Memory B cell (primary cell): Measurements from ENCODE around the gene PDZRN3.

Source experiments
- ATAC-seq: fragments of 150-1000 bp; cut with Tn5 transposase; 2 replicates; pipeline ENCODE4 v1.10.0; 2021; ENCODE audit warnings: low read depth, mild to moderate bottlenecking, moderate library complexity
- DNase-seq, 2 donors: peaks; one replicate each; pipeline ENCODE4 v3.0.0; 2022; ENCODE audit warnings: low spot score in 2 of 2
- H3K27ac Mint-ChIP-seq: one replicate; pipeline ENCODE4 v1.8.0; 2022; ENCODE audit warnings: mild to moderate bottlenecking, moderate library complexity, mixed read lengths
- H3K27me3 Mint-ChIP-seq: one replicate; pipeline ENCODE4 v1.8.0; 2022; ENCODE audit warnings: mixed read lengths
- H3K36me3 Mint-ChIP-seq: one replicate; pipeline ENCODE4 v1.8.0; 2022; ENCODE audit warnings: mild to moderate bottlenecking, mixed read lengths
- H3K4me1 Mint-ChIP-seq: one replicate; pipeline ENCODE4 v1.8.0; 2022; ENCODE audit warnings: mixed read lengths
- H3K4me3 Mint-ChIP-seq: one replicate; pipeline ENCODE4 v1.8.0; 2022; ENCODE audit warnings: mild to moderate bottlenecking, moderate library complexity, mixed read lengths
- H3K9me3 Mint-ChIP-seq: one replicate; pipeline ENCODE4 v1.8.0; 2022; ENCODE audit warnings: mixed read lengths

The PDZRN3 gene

DNA sequence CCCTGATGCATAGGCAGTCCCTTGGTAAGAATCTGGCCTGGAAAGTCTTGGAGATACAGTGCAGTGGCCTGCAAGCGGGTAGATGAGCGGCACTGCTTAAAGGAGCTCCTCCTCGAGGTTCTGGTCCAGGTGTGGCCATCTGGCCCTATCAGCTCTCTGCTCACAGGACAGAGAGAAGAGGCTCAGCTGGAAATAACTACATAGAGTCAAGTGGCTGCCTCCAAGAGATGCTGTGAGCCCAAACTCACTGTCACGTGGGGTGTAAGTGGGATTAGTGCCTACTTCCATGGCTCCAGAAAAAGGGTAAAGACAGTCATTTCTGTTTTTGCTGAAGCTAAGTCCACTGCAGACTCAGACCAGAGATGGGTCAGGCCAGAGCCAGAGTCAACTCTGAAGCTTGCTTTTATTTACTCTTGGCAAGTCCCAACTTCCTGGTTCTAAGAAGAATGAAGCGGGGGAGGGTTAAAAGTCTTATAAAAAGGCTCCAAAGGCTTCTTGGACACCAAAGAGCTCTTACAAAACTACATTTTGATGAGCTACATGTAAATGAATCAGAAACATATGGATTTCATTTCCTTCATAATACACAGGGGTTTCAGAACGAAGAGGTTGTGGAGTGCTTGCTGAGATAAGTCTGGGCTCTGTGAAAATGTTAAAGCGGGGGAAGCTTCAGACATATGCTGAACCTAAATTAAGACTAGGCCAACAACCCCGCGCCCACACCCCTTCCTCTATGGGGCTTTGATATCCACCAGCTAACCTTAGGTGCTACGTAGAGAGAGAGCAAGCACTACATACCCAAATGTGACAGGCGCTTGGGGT is 77.1 kb downstream of the PDZRN3 start:
- Mint-ChIP-seq H3K27ac (no peak overlapping the region), H3K4me1 (no peaks in the 10 kb centered on the region), H3K4me3 (no peak overlapping the region), H3K9me3 (no peaks in the 10 kb centered on the region), H3K36me3 (no peaks in the 10 kb centered on the region), H3K27me3 (no peaks in the 10 kb centered on the region)
- ATAC-seq, result no peak
- DNase-seq, result no peak

DNA sequence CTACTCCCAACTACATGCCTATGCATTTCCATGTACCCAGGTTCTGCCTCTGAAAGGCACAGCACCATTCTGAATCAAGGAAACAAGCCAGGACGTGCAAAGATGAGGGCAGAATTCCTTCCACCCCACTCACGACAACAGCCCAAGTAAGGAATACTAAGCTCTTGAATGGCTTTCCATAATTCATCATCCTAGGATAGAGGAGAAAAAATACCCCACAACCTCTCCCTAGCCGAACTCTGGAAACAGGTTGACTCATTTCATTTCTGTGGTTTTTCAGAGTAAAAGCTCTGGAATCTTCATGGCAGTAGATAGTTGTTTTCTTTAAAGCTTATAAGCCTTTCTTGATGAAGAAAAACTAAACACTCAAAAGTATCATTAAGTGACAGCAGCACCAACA is 77.8 kb downstream of the PDZRN3 start:
- Mint-ChIP-seq H3K27ac (no peak overlapping the region), H3K27me3 (no peaks in the 10 kb centered on the region), H3K9me3 (no peaks in the 10 kb centered on the region), H3K4me1 (no peaks in the 10 kb centered on the region), H3K4me3 (no peak overlapping the region), H3K36me3 (no peaks in the 10 kb centered on the region)
- DNase-seq (no peak), ATAC-seq (no peak)

DNA sequence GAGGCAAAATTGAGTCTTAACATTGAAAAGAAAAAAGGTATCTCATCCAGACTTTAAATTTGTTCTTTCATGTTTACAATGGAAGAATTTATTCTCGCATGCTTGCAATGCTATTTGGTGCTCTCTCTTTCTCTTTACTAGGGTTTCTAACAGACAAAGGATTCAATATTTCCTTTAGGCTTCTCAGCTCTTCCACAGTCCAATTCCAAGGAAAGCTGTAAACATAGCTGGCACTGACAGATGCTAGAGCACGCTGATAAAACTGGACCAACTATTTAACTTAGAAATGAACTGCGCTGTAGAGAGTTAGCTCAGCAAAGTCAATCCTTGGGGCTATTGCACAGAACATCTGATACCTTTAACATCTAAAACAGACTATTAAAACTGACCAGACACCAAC is 81.3 kb downstream of the PDZRN3 start:
- no peaks in the 10 kb centered on the region for H3K27me3 Mint-ChIP-seq
- H3K9me3 Mint-ChIP-seq, result peaks cover 2% of the 10 kb centered on the region
- H3K4me3 Mint-ChIP-seq, result no peak overlapping the region
- ATAC-seq (no peak), DNase-seq (no peak)
- no peaks in the 10 kb centered on the region for H3K36me3 Mint-ChIP-seq
- no peaks in the 10 kb centered on the region for H3K4me1 Mint-ChIP-seq
- H3K27ac Mint-ChIP-seq, result no peak overlapping the region

DNA sequence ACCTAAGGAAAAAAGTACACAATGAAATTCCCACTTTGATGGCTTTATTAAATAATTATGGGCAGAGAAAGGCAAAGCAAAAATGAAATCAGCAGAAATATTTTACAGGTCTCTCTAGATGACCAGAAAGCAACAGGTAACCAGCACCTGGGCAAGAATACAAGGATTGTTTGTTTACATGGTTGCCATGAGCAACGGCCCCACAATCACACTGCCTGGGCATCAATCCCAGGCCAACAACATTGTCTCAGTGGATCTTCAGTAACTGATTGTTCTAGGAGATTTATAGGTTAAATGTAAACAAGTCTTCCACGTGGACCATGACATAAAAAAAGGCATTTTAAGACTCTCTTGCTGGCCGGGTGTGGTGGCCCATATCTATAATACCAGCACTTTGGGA is 82.6 kb downstream of the PDZRN3 start:
- ATAC-seq (no peak), DNase-seq (no peak)
- Mint-ChIP-seq H3K36me3 (no peaks in the 10 kb centered on the region), H3K27ac (no peak overlapping the region), H3K4me1 (no peaks in the 10 kb centered on the region), H3K27me3 (no peaks in the 10 kb centered on the region), H3K4me3 (no peak overlapping the region), H3K9me3 (peaks cover 2% of the 10 kb centered on the region)

DNA sequence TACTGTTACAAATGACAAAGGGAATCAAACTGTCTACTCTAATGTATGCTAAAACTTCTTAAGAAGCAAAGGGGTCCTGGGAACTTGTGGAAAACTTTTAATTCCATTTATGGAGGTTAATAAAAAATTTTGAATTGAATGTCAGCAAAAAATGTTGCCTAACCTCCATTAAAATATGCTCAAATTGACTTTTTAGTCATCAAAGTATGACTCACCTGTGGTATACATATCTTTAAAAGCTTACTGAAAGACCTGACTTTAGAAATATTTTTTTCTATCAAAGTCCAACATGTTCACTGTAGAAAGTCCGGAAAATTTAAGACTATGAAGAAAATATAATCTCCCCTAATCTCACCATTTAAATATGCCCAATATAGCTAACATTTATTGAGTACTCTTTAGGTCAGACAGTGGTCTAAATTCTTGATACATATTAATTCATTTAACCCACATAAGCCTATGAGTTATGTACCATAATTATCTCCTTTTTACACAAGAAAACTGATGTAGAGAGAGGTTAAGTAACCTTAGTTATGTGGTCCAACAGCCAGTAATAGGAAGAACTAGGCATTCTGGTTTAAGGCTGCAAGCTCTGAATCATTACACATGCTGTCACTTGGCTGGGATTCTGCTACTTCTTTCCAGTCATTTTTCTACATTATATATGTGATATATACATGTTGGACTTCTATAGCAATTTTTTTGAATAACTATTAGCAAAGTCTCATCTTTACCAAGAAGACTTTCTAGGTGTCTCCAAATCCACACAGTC is 83.6 kb downstream of the PDZRN3 start:
- DNase-seq, result no peak

DNA sequence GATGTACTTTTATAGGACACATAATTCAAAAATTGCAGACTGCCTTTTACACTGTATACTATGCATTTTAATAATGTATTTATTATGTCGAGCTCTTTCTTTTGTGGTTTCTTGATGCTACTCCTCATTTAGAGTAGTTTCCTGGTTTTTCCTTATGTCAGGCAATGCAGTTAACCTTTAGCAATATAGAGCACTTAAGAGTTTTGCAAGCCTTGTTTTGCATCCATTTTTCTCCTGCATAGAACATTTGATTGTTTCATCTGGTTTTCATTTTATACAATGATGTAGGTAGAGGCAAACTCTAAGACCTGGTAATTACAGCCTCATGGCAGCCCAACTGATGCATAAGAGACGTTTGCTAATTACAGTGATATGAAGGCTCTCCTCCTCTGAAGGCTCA is 86.3 kb downstream of the PDZRN3 start:
- no peaks in the 10 kb centered on the region for H3K4me1 Mint-ChIP-seq
- no peak overlapping the region for H3K4me3 Mint-ChIP-seq
- H3K27ac Mint-ChIP-seq, result no peak overlapping the region
- ATAC-seq (no peak), DNase-seq (no peak)
- H3K36me3 Mint-ChIP-seq, result no peaks in the 10 kb centered on the region
- H3K27me3 Mint-ChIP-seq, result peaks cover 3% of the 10 kb centered on the region
- peaks cover 2% of the 10 kb centered on the region for H3K9me3 Mint-ChIP-seq

More for the DNA sequence above, 83.6 kb downstream of the PDZRN3 start:
- Mint-ChIP-seq H3K9me3 (peaks cover 2% of the 10 kb centered on the region), H3K27me3 (no peaks in the 10 kb centered on the region), H3K27ac (no peak overlapping the region), H3K4me1 (no peaks in the 10 kb centered on the region), H3K36me3 (no peaks in the 10 kb centered on the region), H3K4me3 (no peak overlapping the region)
- ATAC-seq, result no peak

DNA sequence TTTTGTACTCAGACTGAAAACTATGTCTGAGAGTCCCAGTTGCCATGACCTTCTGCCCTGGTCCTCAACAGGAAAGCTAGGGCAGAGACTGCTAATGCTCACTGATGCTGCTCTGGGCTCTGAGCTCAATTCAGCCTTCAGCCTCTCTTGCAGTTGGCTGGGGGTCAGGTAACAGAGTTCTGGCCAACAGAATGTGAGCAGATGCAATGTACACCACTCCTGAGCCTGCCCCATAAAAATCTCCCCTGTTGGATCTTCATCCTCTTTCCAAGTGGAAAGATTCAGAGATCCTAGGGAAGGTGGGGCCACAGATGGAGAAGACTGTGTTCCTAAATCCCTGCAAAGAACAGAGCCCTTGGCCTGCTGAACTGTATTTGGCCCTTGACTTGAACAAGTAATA is 87.8 kb downstream of the PDZRN3 start:
- ATAC-seq (no peak), DNase-seq (no peak)
- Mint-ChIP-seq H3K4me3 (no peak overlapping the region), H3K4me1 (no peaks in the 10 kb centered on the region), H3K9me3 (peaks cover 2% of the 10 kb centered on the region), H3K27me3 (peaks cover 3% of the 10 kb centered on the region), H3K36me3 (no peaks in the 10 kb centered on the region), H3K27ac (no peak overlapping the region)

DNA sequence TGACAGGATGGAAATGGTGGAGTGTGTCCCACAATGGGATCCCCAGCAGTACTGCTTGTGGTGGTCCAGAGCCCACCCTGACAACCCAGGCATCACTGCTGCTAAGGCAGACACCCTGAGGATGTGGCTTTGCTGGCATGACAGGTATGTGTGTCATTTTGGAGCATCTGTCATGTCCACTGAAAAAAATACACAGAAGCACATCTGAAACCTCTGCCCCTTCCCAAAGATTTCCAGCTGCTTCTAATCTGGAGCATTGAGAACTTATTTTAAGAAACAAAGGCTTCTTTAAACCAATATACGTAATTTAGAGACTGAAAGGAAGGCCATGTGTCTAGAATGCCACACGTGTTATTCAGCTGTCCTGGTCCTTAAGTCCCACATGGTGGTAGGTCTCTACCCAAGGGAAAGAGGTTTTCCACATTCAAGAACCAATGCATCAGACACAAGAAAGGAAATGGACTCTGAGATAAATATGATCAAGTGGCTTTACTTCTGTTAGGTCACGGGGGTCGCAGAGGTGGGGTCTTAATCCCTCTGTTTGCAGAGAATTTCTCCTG is 88.3 kb downstream of the PDZRN3 start:
- peaks cover 3% of the 10 kb centered on the region for H3K27me3 Mint-ChIP-seq
- H3K4me1 Mint-ChIP-seq, result no peaks in the 10 kb centered on the region
- peaks cover 2% of the 10 kb centered on the region for H3K9me3 Mint-ChIP-seq
- ATAC-seq (no peak), DNase-seq (no peak)
- H3K27ac Mint-ChIP-seq, result no peak overlapping the region
- H3K36me3 Mint-ChIP-seq, result no peaks in the 10 kb centered on the region
- H3K4me3 Mint-ChIP-seq, result no peak overlapping the region

DNA sequence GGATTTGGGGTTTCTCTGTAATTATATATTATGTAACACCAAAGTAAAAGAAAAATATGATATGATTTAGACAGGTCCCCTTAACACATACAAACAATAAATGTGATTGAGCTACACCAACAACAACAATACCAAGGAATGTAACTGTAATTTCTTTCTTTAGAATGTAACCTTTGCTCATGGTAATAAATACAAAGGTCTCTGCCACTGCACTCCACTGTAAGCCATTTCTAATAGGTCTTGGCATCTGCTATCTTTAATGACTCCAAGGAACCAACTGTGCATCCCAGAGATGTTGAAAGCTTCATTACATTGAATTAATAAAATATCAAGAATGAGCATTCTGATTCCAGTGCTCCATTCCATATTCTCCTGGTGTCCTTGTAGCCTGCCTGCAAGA is 88.8 kb downstream of the PDZRN3 start:
- ATAC-seq (no peak), DNase-seq (no peak)
- H3K36me3 Mint-ChIP-seq, result no peaks in the 10 kb centered on the region
- no peak overlapping the region for H3K27ac Mint-ChIP-seq
- H3K9me3 Mint-ChIP-seq, result peaks cover 2% of the 10 kb centered on the region
- H3K4me3 Mint-ChIP-seq, result no peak overlapping the region
- H3K4me1 Mint-ChIP-seq, result no peaks in the 10 kb centered on the region
- peaks cover 6% of the 10 kb centered on the region for H3K27me3 Mint-ChIP-seq

DNA sequence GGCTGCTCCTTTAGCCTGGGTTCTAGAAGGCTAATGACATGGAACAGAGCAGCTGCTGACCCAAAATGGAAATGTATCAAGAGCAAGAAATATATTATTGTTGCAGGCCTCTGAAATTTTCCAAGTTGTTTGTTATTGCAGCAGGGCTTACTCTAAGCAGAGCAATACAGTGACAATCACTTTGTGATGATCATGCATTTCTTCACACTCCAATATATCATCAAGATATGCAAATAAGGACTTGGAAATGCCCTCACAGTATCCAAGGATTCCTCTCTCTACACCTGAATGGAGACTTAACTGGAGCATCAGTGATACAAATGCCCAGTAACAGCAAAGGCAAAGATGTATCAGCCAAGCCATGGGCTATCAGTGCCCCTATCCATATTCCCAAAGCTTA is 89.6 kb downstream of the PDZRN3 start:
- Mint-ChIP-seq H3K36me3 (no peaks in the 10 kb centered on the region), H3K9me3 (no peaks in the 10 kb centered on the region), H3K4me3 (no peak overlapping the region), H3K27me3 (peaks cover 6% of the 10 kb centered on the region), H3K27ac (no peak overlapping the region), H3K4me1 (no peaks in the 10 kb centered on the region)
- DNase-seq (no peak), ATAC-seq (no peak)

DNA sequence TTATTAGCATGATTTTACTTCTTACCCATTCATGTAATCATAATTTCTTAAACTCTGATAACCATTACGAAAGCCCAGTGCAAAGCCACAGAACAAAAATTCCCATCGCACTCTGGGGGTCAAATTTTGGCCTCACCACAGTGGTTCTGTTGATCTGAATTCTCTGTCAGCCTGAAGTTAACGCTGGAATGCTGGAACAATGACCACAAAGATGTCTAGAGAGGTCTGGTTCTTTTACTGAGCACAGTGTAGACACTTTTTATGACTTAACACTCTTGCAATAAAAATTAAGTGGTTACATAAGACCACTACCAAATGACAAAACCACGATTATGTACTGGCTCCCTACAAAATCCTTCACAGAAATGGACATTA is 94.7 kb downstream of the PDZRN3 start:
- Mint-ChIP-seq H3K27me3 (peaks cover 10% of the 10 kb centered on the region), H3K27ac (no peak overlapping the region), H3K4me1 (no peaks in the 10 kb centered on the region), H3K36me3 (no peaks in the 10 kb centered on the region), H3K9me3 (no peaks in the 10 kb centered on the region), H3K4me3 (no peak overlapping the region)
- no peak for ATAC-seq
- DNase-seq, result no peak

DNA sequence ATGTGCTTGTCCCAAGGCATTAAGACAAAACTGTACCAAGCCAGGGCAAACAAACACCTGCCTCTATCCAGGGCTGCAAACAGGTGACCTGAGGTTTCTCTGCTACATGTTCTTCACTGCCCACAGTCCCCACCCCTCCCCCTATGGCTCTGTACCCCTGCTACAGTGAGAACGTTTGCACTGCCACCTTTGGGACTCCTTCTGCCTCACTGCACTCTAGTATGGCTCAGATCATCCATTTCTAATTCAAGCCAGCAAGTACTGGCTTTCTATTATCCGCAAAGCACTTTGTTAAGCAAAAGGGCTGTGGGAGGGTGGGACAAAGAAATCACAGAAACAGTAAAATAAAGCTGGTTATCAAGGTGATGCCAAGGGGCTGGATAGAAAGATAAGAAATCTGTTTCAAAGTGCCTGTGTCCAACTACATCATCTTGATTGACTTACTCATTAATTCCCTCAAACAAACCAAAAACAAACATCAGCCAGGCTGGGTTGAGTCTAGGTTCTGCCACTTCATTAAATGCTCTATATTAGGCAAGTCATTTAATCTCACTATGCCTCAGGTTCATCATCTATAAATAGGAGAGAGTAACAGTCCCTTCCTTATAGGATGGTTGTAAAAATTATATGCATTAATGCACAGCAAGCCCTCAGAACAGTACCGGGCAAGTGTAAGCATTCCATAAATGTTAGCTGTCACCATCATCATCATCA is 95.3 kb downstream of the PDZRN3 start:
- Mint-ChIP-seq H3K4me1 (no peaks in the 10 kb centered on the region), H3K9me3 (no peaks in the 10 kb centered on the region), H3K36me3 (no peaks in the 10 kb centered on the region), H3K27me3 (peaks cover 9% of the 10 kb centered on the region), H3K4me3 (no peak overlapping the region), H3K27ac (no peak overlapping the region)
- ATAC-seq (no peak), DNase-seq (no peak)

DNA sequence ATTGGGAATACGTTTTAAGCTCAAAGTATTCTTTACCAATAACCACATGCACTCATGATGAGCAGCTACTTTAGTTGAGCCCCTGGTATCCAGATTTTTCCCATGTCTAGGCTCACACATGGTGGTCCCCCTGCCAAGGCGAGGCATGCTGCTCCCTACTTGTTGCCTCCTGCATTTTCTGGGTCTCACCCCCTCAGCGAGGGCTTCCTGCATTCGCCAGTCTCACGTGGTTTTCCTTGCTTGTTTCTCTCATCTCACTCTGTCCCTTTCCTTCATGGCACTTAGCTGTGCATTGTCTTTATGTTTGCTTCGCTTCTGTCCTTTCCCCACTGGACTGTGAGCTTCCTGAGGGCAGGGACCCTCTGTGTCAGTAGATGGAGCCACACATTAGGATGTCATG is 99.2 kb downstream of the PDZRN3 start:
- ATAC-seq (no peak), DNase-seq (no peak)
- no peak overlapping the region for H3K4me3 Mint-ChIP-seq
- H3K9me3 Mint-ChIP-seq, result peaks cover 3% of the 10 kb centered on the region
- H3K27ac Mint-ChIP-seq, result no peak overlapping the region
- H3K36me3 Mint-ChIP-seq, result no peaks in the 10 kb centered on the region
- H3K27me3 Mint-ChIP-seq, result peaks cover 4% of the 10 kb centered on the region
- H3K4me1 Mint-ChIP-seq, result no peaks in the 10 kb centered on the region

DNA sequence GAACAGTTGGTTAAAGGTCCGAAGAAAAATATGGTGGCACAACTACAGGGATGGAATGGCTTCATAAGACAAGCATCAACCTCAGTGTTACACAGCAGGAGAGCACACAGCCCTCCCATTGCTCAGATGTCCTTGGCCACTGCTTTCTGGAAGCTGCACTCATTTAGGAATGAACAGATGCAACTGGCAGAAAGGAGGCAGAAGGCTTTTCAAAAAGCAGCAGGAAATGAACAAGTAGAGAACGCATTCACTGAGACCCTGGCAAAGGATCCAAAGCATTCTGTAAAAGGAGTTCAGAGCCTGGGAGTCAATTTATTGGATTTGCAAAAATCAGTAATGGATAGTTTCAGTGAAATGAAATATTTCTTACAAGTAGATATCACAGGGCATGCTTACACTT is 101.1 kb downstream of the PDZRN3 start:
- Mint-ChIP-seq H3K36me3 (no peaks in the 10 kb centered on the region), H3K27me3 (peaks cover 4% of the 10 kb centered on the region), H3K27ac (no peak overlapping the region), H3K4me3 (no peak overlapping the region), H3K4me1 (no peaks in the 10 kb centered on the region), H3K9me3 (peaks cover 3% of the 10 kb centered on the region)
- no peak for ATAC-seq
- no peak for DNase-seq
